DND-41 (cell line): ENCODE results near the gene ATAD3B.
"Not testable (repeated sequence)": the region's sequence is repeated elsewhere in the genome, so short reads cannot be mapped to it uniquely, and the experiment has no call there.

Source experiments
- ATAC-seq: fragments of 200-7000 bp; cut with Tn5 transposase; 3 replicates; pipeline ENCODE4 v1.9.1; 2021; ENCODE audit warnings: low read depth; ENCODE audit not compliant: insufficient read depth
- DNase-seq: peaks from one replicate; pipeline ENCODE4 v3.0.0-alpha.2; 2020
- H2AFZ ChIP-seq: 2 replicates; pipeline ENCODE4 v1.6.0; 2012; ENCODE audit warnings: low read depth, low read length
- H3K27ac ChIP-seq: 2 replicates; pipeline ENCODE4 v1.5.1; 2012; ENCODE audit warnings: low read length, inconsistent platforms
- H3K27me3 ChIP-seq: fragments of 200-600 bp; sonication (generic); 2 replicates; pipeline ENCODE4 v1.6.0; 2012; ENCODE audit warnings: low read length, mild to moderate bottlenecking, inconsistent platforms; ENCODE audit not compliant: insufficient read depth, poor library complexity
- H3K36me3 ChIP-seq: 2 replicates; pipeline ENCODE4 v1.5.1; 2012; ENCODE audit warnings: low read length, inconsistent platforms; ENCODE audit not compliant: insufficient read depth
- H3K4me1 ChIP-seq: 2 replicates; pipeline ENCODE4 v1.5.1; 2012; ENCODE audit warnings: mild to moderate bottlenecking, low read length; ENCODE audit not compliant: insufficient read depth
- H3K4me2 ChIP-seq: 2 replicates; pipeline ENCODE4 v1.6.0; 2012; ENCODE audit warnings: mild to moderate bottlenecking, moderate library complexity, low read length, inconsistent platforms; ENCODE audit not compliant: insufficient read depth
- H3K4me3 ChIP-seq, 2 experiments: fragments of 200-600 bp in 1 of 2; shearing (Covaris generic) in 1 of 2; 2 replicates each; pipeline ENCODE4 v1.5.1; 2012 to 2016; ENCODE audit warnings: inconsistent platforms in 2 of 2, low read length in 2 of 2, mild to moderate bottlenecking in 2 of 2, low read depth in 1 of 2, moderate library complexity in 1 of 2
- H3K79me2 ChIP-seq: 2 replicates; pipeline ENCODE4 v1.6.0; 2012; ENCODE audit warnings: low read length, inconsistent platforms; ENCODE audit not compliant: insufficient read depth
- H3K9ac ChIP-seq: 2 replicates; pipeline ENCODE4 v1.6.0; 2012; ENCODE audit warnings: low read depth, mild to moderate bottlenecking, inconsistent platforms, low read length, moderate library complexity
- H3K9me3 ChIP-seq: 2 replicates; pipeline ENCODE4 v1.5.1; 2012; ENCODE audit warnings: low read length, moderate library complexity, mild to moderate bottlenecking, inconsistent platforms; ENCODE audit not compliant: insufficient read depth, severe bottlenecking
- H4K20me1 ChIP-seq: 2 replicates; pipeline ENCODE4 v1.6.0; 2012; ENCODE audit warnings: low read length; ENCODE audit not compliant: insufficient read depth
- EZH2 ChIP-seq: IDR thresholded peaks from 3 replicates; pipeline ENCODE4 v1.6.1; 2012; ENCODE audit warnings: borderline replicate concordance, low read depth, mild to moderate bottlenecking, moderate library complexity, low read length, inconsistent platforms; ENCODE audit not compliant: severe bottlenecking
- TF ChIP-seq, protein P1 (sequence below): IDR thresholded peaks from 2 replicates; pipeline ENCODE4 v1.5.1; 2012; ENCODE audit warnings: borderline replicate concordance, low read length, moderate library complexity, mild to moderate bottlenecking; ENCODE audit not compliant: poor library complexity, severe bottlenecking; ENCODE audit errors: extremely low read depth

The ATAD3B gene

DNA sequence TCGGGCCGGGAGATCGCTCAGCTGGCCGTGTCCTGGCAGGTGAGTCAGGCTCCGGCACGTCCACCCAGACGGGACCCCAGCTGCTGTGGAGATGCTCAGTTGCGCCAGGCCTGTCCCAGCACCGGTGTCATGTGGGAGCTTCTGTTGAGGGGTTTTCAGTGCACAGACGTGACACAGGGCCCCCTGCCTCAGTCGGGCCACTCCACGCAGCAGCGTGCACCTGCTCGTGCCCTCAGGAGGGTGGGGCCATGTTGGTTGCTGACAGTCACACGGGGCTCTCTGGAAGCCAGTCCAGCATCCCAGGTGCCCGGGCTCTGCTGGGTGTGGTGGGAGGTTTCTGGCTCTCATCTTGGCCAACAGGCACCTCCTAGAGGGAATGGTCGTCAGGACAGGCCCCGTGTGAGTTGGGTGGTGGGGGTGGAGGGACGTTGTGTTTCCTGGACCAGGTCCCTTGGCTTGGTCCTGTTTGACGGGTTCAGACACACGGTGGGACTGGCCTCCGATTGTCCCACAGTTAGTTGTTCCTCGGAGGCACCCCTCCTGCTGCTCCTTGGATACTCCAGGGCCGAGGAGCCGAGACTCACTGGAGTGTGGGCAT, 19.2 kb downstream of the ATAD3B start:
- DNase-seq (no peak), ATAC-seq (no peak)
- Histone ChIP-seq H3K36me3 (peaks cover 72% of the 10 kb centered on the region), H3K27ac (no peak overlapping the region), H3K9ac (no peak overlapping the region), H3K79me2 (no peaks in the 10 kb centered on the region), H2AFZ (no peak overlapping the region), H3K27me3 (no peaks in the 10 kb centered on the region), H3K4me3 (no peak overlapping the region), H3K4me1 (no peaks in the 10 kb centered on the region), H3K9me3 (no peaks in the 10 kb centered on the region), H3K4me2 (no peak overlapping the region), H4K20me1 (no peaks in the 10 kb centered on the region)
- TF ChIP-seq, protein P1, sequence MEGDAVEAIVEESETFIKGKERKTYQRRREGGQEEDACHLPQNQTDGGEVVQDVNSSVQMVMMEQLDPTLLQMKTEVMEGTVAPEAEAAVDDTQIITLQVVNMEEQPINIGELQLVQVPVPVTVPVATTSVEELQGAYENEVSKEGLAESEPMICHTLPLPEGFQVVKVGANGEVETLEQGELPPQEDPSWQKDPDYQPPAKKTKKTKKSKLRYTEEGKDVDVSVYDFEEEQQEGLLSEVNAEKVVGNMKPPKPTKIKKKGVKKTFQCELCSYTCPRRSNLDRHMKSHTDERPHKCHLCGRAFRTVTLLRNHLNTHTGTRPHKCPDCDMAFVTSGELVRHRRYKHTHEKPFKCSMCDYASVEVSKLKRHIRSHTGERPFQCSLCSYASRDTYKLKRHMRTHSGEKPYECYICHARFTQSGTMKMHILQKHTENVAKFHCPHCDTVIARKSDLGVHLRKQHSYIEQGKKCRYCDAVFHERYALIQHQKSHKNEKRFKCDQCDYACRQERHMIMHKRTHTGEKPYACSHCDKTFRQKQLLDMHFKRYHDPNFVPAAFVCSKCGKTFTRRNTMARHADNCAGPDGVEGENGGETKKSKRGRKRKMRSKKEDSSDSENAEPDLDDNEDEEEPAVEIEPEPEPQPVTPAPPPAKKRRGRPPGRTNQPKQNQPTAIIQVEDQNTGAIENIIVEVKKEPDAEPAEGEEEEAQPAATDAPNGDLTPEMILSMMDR = no peak
- no peak for TF ChIP-seq EZH2

DNA sequence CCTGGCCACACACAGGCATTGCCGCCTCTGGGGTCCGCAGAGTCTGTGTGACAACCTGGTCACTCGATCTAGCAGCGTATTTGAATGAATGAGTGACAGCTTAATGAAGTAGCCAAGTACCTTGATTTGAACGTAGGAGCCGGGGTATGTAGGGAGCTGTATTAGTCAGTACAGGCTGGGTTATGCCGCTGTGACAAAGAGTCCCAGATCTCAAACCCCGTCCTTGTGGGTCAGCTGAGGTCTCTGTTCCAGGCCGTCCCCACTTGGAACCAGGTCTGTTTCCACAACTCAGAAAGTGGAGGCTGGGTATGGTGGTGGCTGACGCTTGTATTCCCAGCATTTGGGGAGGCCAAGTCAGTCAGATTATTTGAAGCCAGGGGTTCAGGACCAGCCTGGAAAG, 20.0 kb downstream of the ATAD3B start:
- no peak for TF ChIP-seq EZH2
- TF ChIP-seq, protein P1 = no peak
- ATAC-seq (no peak), DNase-seq (no peak)
- Histone ChIP-seq H3K4me2 (no peak overlapping the region), H3K36me3 (peaks cover 72% of the 10 kb centered on the region), H3K4me3 (no peak overlapping the region), H4K20me1 (no peaks in the 10 kb centered on the region), H3K4me1 (no peaks in the 10 kb centered on the region), H3K79me2 (no peaks in the 10 kb centered on the region), H2AFZ (no peak overlapping the region), H3K27ac (no peak overlapping the region), H3K27me3 (no peaks in the 10 kb centered on the region), H3K9me3 (no peaks in the 10 kb centered on the region), H3K9ac (no peak overlapping the region)

DNA sequence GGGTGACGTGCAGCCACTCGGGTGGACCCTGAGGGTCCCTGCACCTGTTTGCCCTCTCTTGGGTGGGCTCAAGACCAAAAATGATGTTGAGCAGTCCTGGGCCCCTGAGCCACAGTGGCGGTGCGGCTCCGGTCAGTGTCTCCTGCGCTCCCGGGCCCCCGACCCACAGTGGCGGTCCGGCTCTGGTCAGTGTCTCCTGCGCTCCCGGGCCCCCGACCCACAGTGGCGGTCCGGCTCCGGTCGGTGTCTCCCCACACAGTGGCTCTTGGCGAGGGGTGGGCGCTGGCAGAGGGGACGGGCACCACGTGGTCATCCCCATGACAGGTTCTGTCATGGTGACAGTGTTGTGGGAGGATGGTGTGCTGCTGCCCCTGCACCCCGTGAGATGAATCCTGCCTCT, 22.7 kb downstream of the ATAD3B start:
- H3K9me3 ChIP-seq, DNase-seq, H3K4me1 ChIP-seq, H3K4me3 ChIP-seq, H3K27ac ChIP-seq, ATAC-seq, H4K20me1 ChIP-seq, H3K79me2 ChIP-seq, H3K9ac ChIP-seq, H3K4me2 ChIP-seq, H3K27me3 ChIP-seq, H2AFZ ChIP-seq: not testable (repeated sequence)
- peaks cover 52% of the 10 kb centered on the region for H3K36me3 ChIP-seq

DNA sequence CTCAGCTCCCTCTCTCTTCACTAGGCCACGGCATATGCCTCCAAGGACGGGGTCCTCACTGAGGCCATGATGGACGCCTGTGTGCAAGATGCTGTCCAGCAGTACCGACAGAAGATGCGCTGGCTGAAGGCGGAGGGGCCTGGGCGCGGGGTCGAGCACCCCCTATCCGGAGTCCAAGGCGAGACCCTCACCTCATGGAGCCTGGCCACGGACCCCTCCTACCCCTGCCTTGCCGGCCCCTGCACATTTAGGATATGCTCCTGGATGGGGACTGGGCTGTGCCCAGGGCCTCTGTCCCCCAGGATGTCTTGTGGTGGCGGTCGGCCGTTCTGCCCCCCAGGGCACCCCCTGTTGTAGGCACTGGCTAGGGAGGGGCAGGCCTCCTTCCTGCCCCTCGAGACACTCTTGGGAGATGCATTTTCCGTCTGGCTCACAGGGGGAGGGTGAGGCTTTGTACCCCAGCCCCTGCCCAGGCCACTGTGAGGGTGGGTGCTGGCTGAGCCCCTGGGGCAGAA, 24.0 kb downstream of the ATAD3B start:
- not testable (repeated sequence) for H3K4me3 ChIP-seq, H3K27me3 ChIP-seq, H2AFZ ChIP-seq, DNase-seq, H3K79me2 ChIP-seq, H3K9ac ChIP-seq, H3K4me2 ChIP-seq, H3K27ac ChIP-seq, H3K9me3 ChIP-seq, H4K20me1 ChIP-seq, H3K4me1 ChIP-seq
- peaks cover 40% of the 10 kb centered on the region for H3K36me3 ChIP-seq
- peak; percentile 12; the same call in 2 of the 3 replicates for ATAC-seq
